Epithelial cell of esophagus (primary cell): ENCODE data around the gene ZCCHC10.
"Not testable (repeated sequence)": the region's sequence is repeated elsewhere in the genome, so short reads cannot be mapped to it uniquely, and the experiment has no call there.

Source experiments
- DNase-seq: peaks from one replicate; pipeline ENCODE4 v3.0.0; 2010; ENCODE audit warnings: low read depth
- H3K4me3 ChIP-seq: 2 replicates; pipeline ENCODE4 v1.5.1; 2011; ENCODE audit warnings: mild to moderate bottlenecking, low read length, control low read depth
- TF ChIP-seq, protein P1 (sequence below): IDR thresholded peaks from 2 replicates; pipeline ENCODE4 v1.5.1; 2011; ENCODE audit warnings: low read depth, mild to moderate bottlenecking, low read length, control low read depth, inconsistent platforms; ENCODE audit not compliant: insufficient read depth; ENCODE audit errors: missing control alignments

ZCCHC10 gene

DNA sequence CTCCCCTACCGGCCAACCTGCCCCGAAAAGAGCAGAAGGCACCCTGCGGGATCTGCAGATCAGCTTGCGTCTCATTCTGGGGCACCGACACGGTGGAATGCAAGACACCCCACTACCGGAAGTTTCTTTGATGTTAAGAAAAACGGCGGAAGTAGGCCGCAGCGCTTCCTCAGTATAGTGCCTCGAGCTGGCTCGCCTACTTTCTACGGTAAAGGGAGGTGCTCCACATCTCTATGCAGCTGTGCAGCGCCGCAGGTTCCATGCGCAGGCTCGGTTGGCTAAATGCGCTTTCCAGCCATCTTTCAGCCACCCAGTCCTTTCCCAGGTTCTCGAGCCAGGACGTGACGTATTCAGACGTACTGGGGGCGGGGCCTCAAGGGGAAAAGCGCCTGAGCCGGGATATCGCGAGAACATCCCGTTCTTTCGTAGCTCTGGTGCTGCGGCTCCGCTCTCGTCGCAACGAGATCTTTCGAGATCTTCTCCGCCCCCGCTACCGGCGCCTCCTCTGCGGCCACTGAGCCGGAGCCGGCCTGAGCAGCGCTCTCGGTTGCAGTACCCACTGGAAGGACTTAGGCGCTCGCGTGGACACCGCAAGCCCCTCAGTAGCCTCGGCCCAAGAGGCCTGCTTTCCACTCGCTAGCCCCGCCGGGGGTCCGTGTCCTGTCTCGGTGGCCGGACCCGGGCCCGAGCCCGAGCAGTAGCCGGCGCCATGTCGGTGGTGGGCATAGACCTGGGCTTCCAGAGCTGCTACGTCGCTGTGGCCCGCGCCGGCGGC is 25.4 kb upstream of the ZCCHC10 start, which contains the start of gene HSPA4:
Gene HSPA4, plus strand, starts transcription at position 472 of the 775 bp plus-strand sequence. Its CDS starts 238 bp downstream, at position 710.
- DNase-seq: peak; percentile 99
- H3K4me3 ChIP-seq: peak within 1 kb of the TSS; percentile 96
- TF ChIP-seq, protein P1, sequence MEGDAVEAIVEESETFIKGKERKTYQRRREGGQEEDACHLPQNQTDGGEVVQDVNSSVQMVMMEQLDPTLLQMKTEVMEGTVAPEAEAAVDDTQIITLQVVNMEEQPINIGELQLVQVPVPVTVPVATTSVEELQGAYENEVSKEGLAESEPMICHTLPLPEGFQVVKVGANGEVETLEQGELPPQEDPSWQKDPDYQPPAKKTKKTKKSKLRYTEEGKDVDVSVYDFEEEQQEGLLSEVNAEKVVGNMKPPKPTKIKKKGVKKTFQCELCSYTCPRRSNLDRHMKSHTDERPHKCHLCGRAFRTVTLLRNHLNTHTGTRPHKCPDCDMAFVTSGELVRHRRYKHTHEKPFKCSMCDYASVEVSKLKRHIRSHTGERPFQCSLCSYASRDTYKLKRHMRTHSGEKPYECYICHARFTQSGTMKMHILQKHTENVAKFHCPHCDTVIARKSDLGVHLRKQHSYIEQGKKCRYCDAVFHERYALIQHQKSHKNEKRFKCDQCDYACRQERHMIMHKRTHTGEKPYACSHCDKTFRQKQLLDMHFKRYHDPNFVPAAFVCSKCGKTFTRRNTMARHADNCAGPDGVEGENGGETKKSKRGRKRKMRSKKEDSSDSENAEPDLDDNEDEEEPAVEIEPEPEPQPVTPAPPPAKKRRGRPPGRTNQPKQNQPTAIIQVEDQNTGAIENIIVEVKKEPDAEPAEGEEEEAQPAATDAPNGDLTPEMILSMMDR: no peak

DNA sequence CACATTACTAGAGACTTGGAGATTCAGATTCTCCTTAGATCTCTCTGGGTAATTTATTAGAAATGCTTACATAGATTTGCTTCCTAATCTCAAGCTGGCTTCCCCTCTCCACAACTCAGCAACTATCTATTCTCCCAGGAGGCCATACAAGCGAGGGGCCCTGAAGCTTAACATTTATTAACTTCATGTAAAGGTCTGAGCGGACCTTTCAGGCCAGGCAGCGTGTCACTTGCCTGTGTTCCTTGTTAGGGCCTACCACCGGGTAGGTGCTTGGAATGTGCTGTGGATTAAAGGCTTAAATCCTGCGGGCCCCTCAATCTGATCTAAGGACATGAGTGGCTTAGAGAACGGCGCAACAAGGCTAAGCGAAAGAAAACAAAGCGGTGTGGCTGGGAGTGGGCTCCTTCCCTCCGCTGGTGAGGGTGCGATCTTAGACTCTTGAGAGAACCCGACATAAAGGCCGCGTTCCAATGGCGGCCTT is 24.8 kb upstream of the ZCCHC10 start:
- TF ChIP-seq, protein P1: no peak
- no peak for DNase-seq

GRCh38 chr5:133050521-133050920 is 24.2 kb upstream of the ZCCHC10 start:
- peak; percentile 13 for DNase-seq
- TF ChIP-seq, protein P1: no peak
- H3K4me3 ChIP-seq: peak overlapping the region; percentile 96

More for the DNA sequence above, 24.8 kb upstream of the ZCCHC10 start:
- peak overlapping the region; percentile 96 for H3K4me3 ChIP-seq

- H3K4me3 ChIP-seq: no peak overlapping the region
- TF ChIP-seq, protein P1: no peak
- DNase-seq: no peak
Observed at GRCh38 chr5:133049726-133050048, 23.3 kb upstream of the ZCCHC10 start.

DNA sequence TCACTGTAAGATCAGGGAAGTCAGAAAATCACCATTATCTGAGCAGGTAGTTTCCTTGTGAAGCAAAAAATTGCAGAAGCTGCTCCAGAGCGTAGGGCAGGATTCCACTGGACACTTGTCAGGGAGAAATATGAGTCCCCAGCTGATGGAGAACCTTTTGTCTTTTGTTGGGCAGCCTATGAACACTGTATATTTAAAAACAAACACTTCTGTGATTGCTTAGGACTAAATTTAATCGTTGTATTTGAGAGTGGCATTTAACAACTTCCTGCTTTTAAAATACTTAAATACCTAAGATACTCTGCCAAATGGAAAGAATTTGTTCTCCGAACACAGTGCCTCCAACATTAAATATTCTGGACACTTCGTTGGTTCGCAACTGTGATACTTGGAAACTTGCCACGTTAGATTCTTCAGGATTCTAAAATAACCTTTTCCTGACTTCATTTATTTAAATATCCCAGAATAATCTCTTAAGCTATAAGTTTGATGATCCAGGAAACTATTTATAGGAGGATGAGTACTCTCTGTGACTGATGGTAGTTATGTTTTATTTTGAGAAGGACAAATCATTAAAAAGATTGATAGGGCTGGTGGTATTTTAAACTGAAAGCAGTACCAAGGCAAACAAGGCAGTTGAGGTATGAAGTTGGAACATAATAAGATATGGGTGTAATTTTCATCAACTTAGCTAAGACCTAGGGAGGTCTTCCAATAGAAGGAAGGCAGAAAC is 22.8 kb upstream of the ZCCHC10 start:
- DNase-seq: no peak
- TF ChIP-seq, protein P1: no peak
- no peak overlapping the region for H3K4me3 ChIP-seq

DNA sequence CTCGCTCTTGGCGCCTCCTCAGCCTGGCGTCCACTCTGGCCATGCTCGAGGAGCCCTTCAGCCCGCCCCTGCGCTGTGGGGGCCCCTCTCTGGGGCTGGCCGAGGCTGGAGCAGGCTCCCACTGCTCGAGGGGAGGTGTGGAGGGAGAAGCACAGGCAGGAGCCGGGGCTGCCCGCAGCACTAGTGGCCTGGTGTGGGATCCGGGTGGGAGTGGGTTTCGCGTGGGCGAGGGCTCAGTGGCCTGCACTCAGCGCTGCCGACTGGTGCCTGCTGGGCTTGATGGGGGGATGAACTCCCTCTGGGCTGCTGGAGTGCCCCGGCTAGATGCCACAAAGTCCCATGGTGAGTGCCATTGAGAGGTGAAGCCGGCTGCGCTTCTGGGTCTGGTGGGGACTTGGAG is 21.1 kb upstream of the ZCCHC10 start:
- TF ChIP-seq, protein P1: no peak
- no peak overlapping the region for H3K4me3 ChIP-seq
- no peak for DNase-seq

GRCh38 chr5:133046560-133046959 is 20.2 kb upstream of the ZCCHC10 start:
- not testable (repeated sequence) for DNase-seq, H3K4me3 ChIP-seq
